RWPE1 (cell line): Measurements from ENCODE around the gene ANO2.

ENCODE experiments used
- CTCF ChIA-PET: fragments of 350-600 bp; sonication (Branson Sonifier 250); formaldehyde crosslinking; extraction: SDS; loops from one replicate; lab custom pipeline; 2021; lab: Yijun Ruan, JAX
- POLR2A ChIA-PET: fragments of 400-600 bp; formaldehyde crosslinking; extraction: SDS; loops from one replicate; lab custom pipeline; 2020; ENCODE audit warnings: antibody characterized with exemption; ENCODE audit not compliant: low non-redundant PET; lab: Yijun Ruan, JAX
- DNase-seq: peaks from one replicate; pipeline ENCODE4 v3.0.0; 2012; ENCODE audit warnings: low spot score
- H3K27ac ChIP-seq: fragments of 450-650 bp; 2 replicates; pipeline ENCODE4 v1.5.1; 2017
- TF ChIP-seq, protein P1 (sequence below): fragments of 450-650 bp; conservative IDR thresholded peaks from 2 replicates; pipeline ENCODE4 v1.5.1; 2017; ENCODE audit warnings: low read depth, mild to moderate bottlenecking

Gene ANO2

DNA sequence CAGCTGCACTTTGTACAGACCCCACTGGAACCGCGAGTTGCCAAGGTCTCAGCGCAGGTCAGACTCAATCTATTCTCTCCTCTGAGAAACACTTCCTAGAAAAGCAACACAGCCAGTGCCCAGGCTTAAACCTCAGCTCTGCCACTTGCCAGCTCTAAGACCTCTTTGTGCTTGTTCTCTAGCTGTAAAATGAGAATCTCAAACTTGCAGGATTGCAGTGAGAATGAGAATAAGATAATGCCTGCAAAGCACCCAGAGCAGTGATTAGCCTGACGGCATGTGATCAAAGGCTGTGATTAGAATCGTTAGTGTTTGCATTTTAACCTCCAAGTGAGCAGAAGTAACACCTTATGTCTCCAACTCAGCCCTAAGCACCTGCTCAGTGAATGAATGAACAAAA lies 21.3 kb downstream of the ANO2 start:
- no peak overlapping the region for H3K27ac ChIP-seq
- TF ChIP-seq, protein P1, sequence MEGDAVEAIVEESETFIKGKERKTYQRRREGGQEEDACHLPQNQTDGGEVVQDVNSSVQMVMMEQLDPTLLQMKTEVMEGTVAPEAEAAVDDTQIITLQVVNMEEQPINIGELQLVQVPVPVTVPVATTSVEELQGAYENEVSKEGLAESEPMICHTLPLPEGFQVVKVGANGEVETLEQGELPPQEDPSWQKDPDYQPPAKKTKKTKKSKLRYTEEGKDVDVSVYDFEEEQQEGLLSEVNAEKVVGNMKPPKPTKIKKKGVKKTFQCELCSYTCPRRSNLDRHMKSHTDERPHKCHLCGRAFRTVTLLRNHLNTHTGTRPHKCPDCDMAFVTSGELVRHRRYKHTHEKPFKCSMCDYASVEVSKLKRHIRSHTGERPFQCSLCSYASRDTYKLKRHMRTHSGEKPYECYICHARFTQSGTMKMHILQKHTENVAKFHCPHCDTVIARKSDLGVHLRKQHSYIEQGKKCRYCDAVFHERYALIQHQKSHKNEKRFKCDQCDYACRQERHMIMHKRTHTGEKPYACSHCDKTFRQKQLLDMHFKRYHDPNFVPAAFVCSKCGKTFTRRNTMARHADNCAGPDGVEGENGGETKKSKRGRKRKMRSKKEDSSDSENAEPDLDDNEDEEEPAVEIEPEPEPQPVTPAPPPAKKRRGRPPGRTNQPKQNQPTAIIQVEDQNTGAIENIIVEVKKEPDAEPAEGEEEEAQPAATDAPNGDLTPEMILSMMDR, result no peak
- ChIA-PET POLR2A (no interaction called here), CTCF (interaction anchor here (0.6 kb wide), 1 partner anchor 10 kb away, joined by 4 read pairs; no protein-coding TSS in a partner anchor)
- DNase-seq, result no peak

GRCh38 chr12:5923043-5923605 lies 21.9 kb downstream of the ANO2 start:
- TF ChIP-seq, protein P1, result no peak
- H3K27ac ChIP-seq, result no peak overlapping the region
- POLR2A ChIA-PET, result no interaction called here
- CTCF ChIA-PET, result interaction anchor here (0.6 kb wide), 1 partner anchor 9 kb away, joined by 4 read pairs; no protein-coding TSS in a partner anchor
- DNase-seq, result no peak

GRCh38 chr12:5921966-5922899 lies 22.8 kb downstream of the ANO2 start:
- no peak overlapping the region for H3K27ac ChIP-seq
- no peak for DNase-seq
- POLR2A ChIA-PET, result no interaction called here
- TF ChIP-seq, protein P1, result no peak
- CTCF ChIA-PET, result no interaction called here

- ChIA-PET CTCF (interaction anchor here (0.7 kb wide), 1 partner anchor 953 kb away, joined by 3 read pairs; no protein-coding TSS in a partner anchor), POLR2A (no interaction called here)
- TF ChIP-seq, protein P1, result no peak
- DNase-seq, result no peak
- H3K27ac ChIP-seq, result no peak overlapping the region
Observed at GRCh38 chr12:5921027-5921909, 23.8 kb downstream of the ANO2 start.

GRCh38 chr12:5916785-5917290 lies 28.2 kb downstream of the ANO2 start:
- no peak for DNase-seq
- TF ChIP-seq, protein P1, result no peak
- ChIA-PET CTCF (no interaction called here), POLR2A (no interaction called here)
- no peak overlapping the region for H3K27ac ChIP-seq

GRCh38 chr12:5915511-5915910 lies 29.5 kb downstream of the ANO2 start:
- POLR2A ChIA-PET, result no interaction called here
- CTCF ChIA-PET, result no interaction called here

More at GRCh38 chr12:5915511-5915910, 29.5 kb downstream of the ANO2 start:
- no peak for DNase-seq
- TF ChIP-seq, protein P1, result no peak
- no peak overlapping the region for H3K27ac ChIP-seq
